HG02970 (cell line): ENCODE results near the gene LATS1.
A peak's percentile ranks its signal among the peaks of the same experiment; 100 is the strongest.
"Not testable (repeated sequence)": the region's sequence is repeated elsewhere in the genome, so short reads cannot be mapped to it uniquely, and the experiment has no call there.

Experiments
- ATAC-seq: cut with Tn5 transposase; IDR thresholded peaks from one replicate; pipeline ENCODE4 v1.9.1; 2021; ENCODE audit warnings: mild to moderate bottlenecking, moderate library complexity, moderate number of reproducible peaks; ENCODE audit not compliant: unreplicated experiment, low FRiP score

LATS1 gene

GRCh38 chr6:149680503-149680902 is 37.4 kb downstream of the LATS1 start:
- no peak for ATAC-seq

- not testable (repeated sequence) for ATAC-seq
These were observed 45.6 kb downstream of the LATS1 start for GRCh38 chr6:149672265-149672664.

GRCh38 chr6:149660028-149660427 is 57.9 kb downstream of the LATS1 start:
- ATAC-seq = no peak

GRCh38 chr6:149657441-149657840 is 60.5 kb downstream of the LATS1 start:
- ATAC-seq = no peak

- ATAC-seq = no peak
These were observed 66.8 kb downstream of the LATS1 start for GRCh38 chr6:149651056-149651455.

- ATAC-seq = peak; percentile 95
These were observed 69.5 kb downstream of the LATS1 start, which contains the start of gene KATNA1 for GRCh38 chr6:149648148-149649145. KATNA1 (minus strand) TSS chr6:149648714; CDS start chr6:149638547, 10,167 bp downstream.

GRCh38 chr6:149646599-149646998 is 71.3 kb downstream of the LATS1 start:
- no peak for ATAC-seq

- ATAC-seq = no peak
These were observed 74.9 kb downstream of the LATS1 start for GRCh38 chr6:149642829-149643580.

GRCh38 chr6:149636124-149636523 is 81.8 kb downstream of the LATS1 start:
- ATAC-seq = no peak

GRCh38 chr6:149634315-149634714 is 83.6 kb downstream of the LATS1 start:
- ATAC-seq = no peak

GRCh38 chr6:149628875-149629510 is 88.9 kb downstream of the LATS1 start:
- ATAC-seq = no peak

GRCh38 chr6:149627672-149628071 is 90.2 kb downstream of the LATS1 start:
- no peak for ATAC-seq

GRCh38 chr6:149615805-149616204 is 102.1 kb downstream of the LATS1 start:
- no peak for ATAC-seq

GRCh38 chr6:149614337-149614736 is 103.6 kb downstream of the LATS1 start:
- no peak for ATAC-seq

GRCh38 chr6:149608381-149608982 is 109.4 kb downstream of the LATS1 start:
- no peak for ATAC-seq
